ENCODE data around the gene ATXN7L2. TPM values are rescaled to one million over a fixed set of nuclear protein-coding genes. Genes with fewer than 3 reads are reported as not detected.

Gene ATXN7L2
- polyA plus RNA-seq, 3 donors, result 1.1 to 3.6 (median 1.7) TPM

DNA sequence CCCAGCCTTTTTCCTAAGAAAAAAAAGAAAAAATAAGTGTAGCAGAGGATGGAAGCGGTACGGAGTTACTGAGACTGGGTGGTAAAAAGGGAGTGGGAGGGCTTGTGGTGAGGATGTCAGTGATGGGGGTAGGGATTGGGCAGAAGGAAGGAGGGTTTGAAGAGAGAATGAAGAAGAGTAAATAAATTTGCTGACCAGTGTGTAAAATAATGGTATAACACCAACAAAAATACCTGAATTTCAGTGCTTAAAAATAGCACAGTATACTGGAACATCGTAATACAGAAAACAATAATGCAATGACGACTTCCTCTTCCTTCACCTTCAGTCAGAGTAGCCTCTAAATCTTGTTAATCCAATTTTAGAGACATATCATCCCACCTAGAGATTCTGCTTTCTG, 36.2 kb upstream of the ATXN7L2 start:
- Mint-ChIP-seq H3K27ac (no peak overlapping the region), H3K9me3 (peaks cover 0 to 14% (median 6%) of the 10 kb centered on the region in 7 donors), H3K4me1 (no peaks in the 10 kb centered on the region), H3K4me3 (peak overlapping the region in 1 of 2 donors; percentile 18), H3K36me3 (no peaks in the 10 kb centered on the region), H3K27me3 (ENCODE audit: low read depth in 3 of 3) (peaks cover 20 to 43% (median 34%) of the 10 kb centered on the region in 3 donors)
- TF ChIP-seq, protein P1, sequence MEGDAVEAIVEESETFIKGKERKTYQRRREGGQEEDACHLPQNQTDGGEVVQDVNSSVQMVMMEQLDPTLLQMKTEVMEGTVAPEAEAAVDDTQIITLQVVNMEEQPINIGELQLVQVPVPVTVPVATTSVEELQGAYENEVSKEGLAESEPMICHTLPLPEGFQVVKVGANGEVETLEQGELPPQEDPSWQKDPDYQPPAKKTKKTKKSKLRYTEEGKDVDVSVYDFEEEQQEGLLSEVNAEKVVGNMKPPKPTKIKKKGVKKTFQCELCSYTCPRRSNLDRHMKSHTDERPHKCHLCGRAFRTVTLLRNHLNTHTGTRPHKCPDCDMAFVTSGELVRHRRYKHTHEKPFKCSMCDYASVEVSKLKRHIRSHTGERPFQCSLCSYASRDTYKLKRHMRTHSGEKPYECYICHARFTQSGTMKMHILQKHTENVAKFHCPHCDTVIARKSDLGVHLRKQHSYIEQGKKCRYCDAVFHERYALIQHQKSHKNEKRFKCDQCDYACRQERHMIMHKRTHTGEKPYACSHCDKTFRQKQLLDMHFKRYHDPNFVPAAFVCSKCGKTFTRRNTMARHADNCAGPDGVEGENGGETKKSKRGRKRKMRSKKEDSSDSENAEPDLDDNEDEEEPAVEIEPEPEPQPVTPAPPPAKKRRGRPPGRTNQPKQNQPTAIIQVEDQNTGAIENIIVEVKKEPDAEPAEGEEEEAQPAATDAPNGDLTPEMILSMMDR (IDR thresholded peaks at IDR 0.05), result no peak
- Histone ChIP-seq H3K9ac (ENCODE audit: insufficient read depth, low read length, poor library complexity, severe bottlenecking) (no peak overlapping the region), H3K36me3 (replicated peaks in 1 of 2; ENCODE audit: control insufficient read depth in 1 of 2, insufficient read depth in 2 of 2, low read length in 2 of 2) (no peaks in the 10 kb centered on the region), H3K4me1 (ENCODE audit: control insufficient read depth in 1 of 2, insufficient read depth in 2 of 2, low read length in 2 of 2) (no peaks in the 10 kb centered on the region), H3K4me2 (replicated peaks; ENCODE audit: extremely low read depth, low read length, poor library complexity, severe bottlenecking) (no peak overlapping the region), H3K4me3 (replicated peaks in 1 of 3; ENCODE audit: low read depth in 2 of 3, low read length in 3 of 3) (no peak overlapping the region), H3K27ac (ENCODE audit: low read depth in 1 of 2, low read length in 2 of 2) (no peak overlapping the region), H3K27me3 (ENCODE audit: control insufficient read depth in 2 of 2, insufficient read depth in 2 of 2, low read length in 2 of 2) (peaks cover 19 to 40% of the 10 kb centered on the region in 2 donors), H2AFZ (ENCODE audit: insufficient read depth, low read depth, low read length, poor library complexity, severe bottlenecking) (no peak overlapping the region), H3K79me2 (ENCODE audit: insufficient read depth, low read length) (no peaks in the 10 kb centered on the region), H3K9me3 (replicated peaks in 1 of 2; ENCODE audit: control insufficient read depth in 1 of 2, insufficient read depth in 1 of 2, low read length in 2 of 2) (peaks cover 0 to 4% of the 10 kb centered on the region in 2 donors), H4K20me1 (ENCODE audit: insufficient read depth, low read length) (no peaks in the 10 kb centered on the region)
- WGBS (ENCODE audit: insufficient coverage), result 71% methylated on average over 3 of the region's 4 CpGs
- intact Hi-C loops (cut with micrococcal nuclease), result no loop called here
- no peak for DNase-seq

DNA sequence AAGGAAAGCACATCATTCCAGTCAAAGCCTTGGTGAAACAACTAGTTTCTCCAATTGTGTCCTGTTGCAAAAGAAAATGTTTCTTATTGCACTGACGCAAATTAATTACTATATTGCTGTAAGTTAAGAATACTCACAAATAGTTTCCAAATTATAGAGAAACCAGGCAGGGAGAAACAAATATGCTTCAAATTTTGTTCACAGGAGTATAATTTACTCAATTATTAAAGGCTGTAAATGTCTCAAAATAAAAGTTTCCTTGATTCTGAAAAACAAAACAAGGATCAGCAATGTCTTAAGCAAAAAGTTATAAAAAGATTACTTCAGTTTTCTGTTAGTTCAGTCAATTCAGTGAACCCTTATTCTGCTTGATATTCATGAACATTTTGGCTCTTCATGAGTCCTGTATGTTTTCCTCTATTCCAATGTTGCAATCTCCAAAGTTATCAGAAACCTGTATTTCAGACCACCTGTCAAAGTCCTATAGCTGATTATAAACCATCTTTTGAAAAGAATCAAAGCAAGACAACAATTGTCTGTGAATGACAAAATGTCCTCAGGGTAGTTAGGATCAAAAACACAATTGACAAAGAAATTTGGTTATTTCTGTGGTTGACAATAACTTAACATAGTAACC, 29.1 kb upstream of the ATXN7L2 start:
- Mint-ChIP-seq H3K36me3 (no peaks in the 10 kb centered on the region), H3K9me3 (peaks cover 4 to 41% (median 23%) of the 10 kb centered on the region in 7 donors), H3K27ac (no peak overlapping the region), H3K4me1 (no peaks in the 10 kb centered on the region), H3K27me3 (ENCODE audit: low read depth in 3 of 3) (peaks cover 7 to 39% (median 31%) of the 10 kb centered on the region in 3 donors), H3K4me3 (no peak overlapping the region)
- no CpG with 5 or more reads among the region's 1 CpG for WGBS (ENCODE audit: insufficient coverage)
- Histone ChIP-seq H3K27ac (ENCODE audit: low read depth in 1 of 2, low read length in 2 of 2) (no peak overlapping the region), H3K4me3 (replicated peaks in 1 of 3; ENCODE audit: low read depth in 2 of 3, low read length in 3 of 3) (no peak overlapping the region), H4K20me1 (ENCODE audit: insufficient read depth, low read length) (no peaks in the 10 kb centered on the region), H2AFZ (ENCODE audit: insufficient read depth, low read depth, low read length, poor library complexity, severe bottlenecking) (no peak overlapping the region), H3K36me3 (replicated peaks in 1 of 2; ENCODE audit: control insufficient read depth in 1 of 2, insufficient read depth in 2 of 2, low read length in 2 of 2) (no peaks in the 10 kb centered on the region), H3K79me2 (ENCODE audit: insufficient read depth, low read length) (no peaks in the 10 kb centered on the region), H3K4me2 (replicated peaks; ENCODE audit: extremely low read depth, low read length, poor library complexity, severe bottlenecking) (no peak overlapping the region), H3K27me3 (ENCODE audit: control insufficient read depth in 2 of 2, insufficient read depth in 2 of 2, low read length in 2 of 2) (peaks cover 9 to 12% of the 10 kb centered on the region in 2 donors), H3K4me1 (ENCODE audit: control insufficient read depth in 1 of 2, insufficient read depth in 2 of 2, low read length in 2 of 2) (no peaks in the 10 kb centered on the region), H3K9ac (ENCODE audit: insufficient read depth, low read length, poor library complexity, severe bottlenecking) (no peak overlapping the region), H3K9me3 (replicated peaks in 1 of 2; ENCODE audit: control insufficient read depth in 1 of 2, insufficient read depth in 1 of 2, low read length in 2 of 2) (peaks cover 7 to 15% of the 10 kb centered on the region in 2 donors)
- TF ChIP-seq, protein P1 (IDR thresholded peaks at IDR 0.05), result no peak
- DNase-seq, result no peak
- intact Hi-C loops (cut with micrococcal nuclease), result no loop called here

Data from CD14-positive monocyte (primary cell).